Cerebellar nuclear complex (tissue), 1 donor: ENCODE results near the gene SLC9A1.

Experiments used
- DNase-seq, 2 experiments: peaks; one replicate each; lab custom pipeline; 2025; lab: John Stamatoyannopoulos, UW

Gene SLC9A1

GRCh38 chr1:27102707-27103468 is 52.0 kb downstream of the SLC9A1 start:
- peak in 1 of 2 experiments; percentile 15 for DNase-seq

GRCh38 chr1:27102134-27102706 is 52.7 kb downstream of the SLC9A1 start:
- no peak for DNase-seq

GRCh38 chr1:27101696-27102095 is 53.2 kb downstream of the SLC9A1 start:
- no peak for DNase-seq

- DNase-seq, result no peak
These were observed 53.9 kb downstream of the SLC9A1 start for GRCh38 chr1:27101054-27101491.

GRCh38 chr1:27100335-27101053 is 54.4 kb downstream of the SLC9A1 start:
- no peak for DNase-seq

GRCh38 chr1:27099587-27100334 is 55.2 kb downstream of the SLC9A1 start:
- DNase-seq, result no peak

DNA sequence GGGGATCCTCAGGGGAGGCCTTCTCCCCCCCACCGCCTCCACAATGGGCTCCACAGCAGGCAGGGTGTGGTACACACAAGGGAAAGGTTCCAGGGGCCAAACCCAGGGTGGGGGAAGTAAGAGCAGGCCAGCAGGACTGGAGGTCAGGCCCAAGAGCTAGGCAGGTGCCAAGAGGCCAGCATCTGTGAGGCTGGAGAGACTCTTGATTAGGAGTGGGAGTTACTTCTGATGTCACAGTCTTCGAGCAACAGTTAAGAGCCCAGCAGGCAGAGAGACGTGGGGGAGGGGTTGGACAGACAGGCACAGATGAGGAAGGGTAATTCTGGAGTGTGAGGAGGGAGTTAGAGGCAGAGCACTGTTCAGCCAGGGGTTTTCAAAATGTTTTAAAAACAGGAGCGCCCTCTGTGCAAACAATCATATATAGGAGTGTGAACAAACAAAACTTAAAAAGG is 55.8 kb downstream of the SLC9A1 start:
- DNase-seq, result no peak

DNA sequence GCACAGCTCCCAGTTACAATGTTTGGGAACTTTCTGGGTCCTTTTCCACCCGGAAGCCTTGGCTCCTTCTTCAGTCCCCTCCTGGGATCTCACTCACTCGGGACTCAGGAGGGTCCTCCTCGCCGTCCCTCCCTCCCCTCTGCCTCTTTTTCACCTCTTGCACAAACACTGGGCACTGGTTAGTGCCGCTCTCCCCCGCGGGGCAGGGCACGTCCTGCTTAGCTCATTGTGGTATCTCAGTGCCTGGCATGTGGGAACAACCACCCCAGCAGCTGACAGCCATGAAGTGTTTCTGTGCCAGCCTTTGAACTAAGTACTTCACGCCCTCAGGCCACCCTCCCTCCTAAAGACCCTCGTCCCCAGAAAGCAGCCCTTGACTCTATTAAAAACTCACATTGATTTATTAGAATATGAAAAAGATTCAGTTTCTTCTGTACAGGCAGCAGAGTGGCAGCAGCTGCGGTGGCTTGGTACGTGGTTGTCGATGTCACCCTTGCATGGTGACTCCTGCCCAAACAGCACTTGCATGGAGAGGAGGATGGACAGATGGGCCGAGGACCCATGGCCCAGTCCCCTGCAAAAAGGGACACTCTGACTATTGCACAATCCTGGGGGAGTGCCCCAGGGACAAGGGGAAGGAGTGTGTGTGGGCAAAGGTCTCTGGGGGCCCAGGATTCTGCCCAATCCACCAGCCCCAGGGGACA is 56.3 kb downstream of the SLC9A1 start:
- no peak for DNase-seq

GRCh38 chr1:27097484-27097917 is 57.4 kb downstream of the SLC9A1 start:
- DNase-seq, result peak in 1 of 2 experiments; percentile 26

- DNase-seq, result no peak
These were observed 59.3 kb downstream of the SLC9A1 start for GRCh38 chr1:27095576-27095975.

GRCh38 chr1:27092888-27093287 is 62.0 kb downstream of the SLC9A1 start:
- DNase-seq, result no peak

GRCh38 chr1:27090911-27091310 is 64.0 kb downstream of the SLC9A1 start:
- no peak for DNase-seq

DNA sequence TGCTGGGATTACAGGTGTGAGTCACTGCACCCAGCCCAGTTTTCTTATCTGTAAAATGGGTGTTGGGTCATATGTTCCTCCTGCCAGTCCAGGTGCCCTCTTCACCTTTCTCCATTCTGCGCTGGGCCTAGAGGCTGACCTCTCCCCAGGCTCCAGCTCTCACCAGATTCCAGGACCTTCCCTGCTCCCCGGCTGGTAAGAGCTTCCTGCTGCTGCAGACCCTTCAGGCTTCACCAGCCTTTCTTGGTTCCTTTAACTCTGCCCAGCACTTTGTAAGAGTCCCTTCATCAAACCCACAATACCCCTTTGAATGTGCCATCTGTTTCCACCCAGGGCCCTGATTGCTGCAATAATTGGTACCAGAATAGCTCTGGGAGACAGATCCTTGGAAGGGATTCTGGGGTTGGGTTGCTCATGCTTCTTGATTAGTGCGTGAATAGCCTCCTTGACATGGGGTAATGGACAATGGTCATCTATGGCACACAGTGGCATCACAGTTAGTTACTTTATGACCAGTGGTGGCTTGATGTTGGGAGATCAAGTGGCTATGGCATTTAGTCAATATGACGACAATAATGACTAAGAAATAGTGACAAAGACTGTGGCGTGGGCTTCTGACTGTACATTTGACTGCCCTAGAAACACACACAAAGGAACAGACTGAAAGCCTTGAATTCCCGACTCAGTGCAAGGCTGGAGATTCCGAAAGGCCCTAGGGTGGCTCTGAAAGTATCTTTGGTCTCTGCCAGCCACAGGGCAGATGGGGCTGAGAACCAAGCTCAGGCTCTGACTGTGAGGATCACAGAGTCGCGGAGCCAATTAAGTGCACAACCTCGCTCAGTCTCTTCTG is 67.3 kb downstream of the SLC9A1 start:
- DNase-seq, result no peak

GRCh38 chr1:27086628-27087027 is 68.3 kb downstream of the SLC9A1 start:
- DNase-seq, result no peak

GRCh38 chr1:27086026-27086425 is 68.9 kb downstream of the SLC9A1 start:
- no peak for DNase-seq

DNA sequence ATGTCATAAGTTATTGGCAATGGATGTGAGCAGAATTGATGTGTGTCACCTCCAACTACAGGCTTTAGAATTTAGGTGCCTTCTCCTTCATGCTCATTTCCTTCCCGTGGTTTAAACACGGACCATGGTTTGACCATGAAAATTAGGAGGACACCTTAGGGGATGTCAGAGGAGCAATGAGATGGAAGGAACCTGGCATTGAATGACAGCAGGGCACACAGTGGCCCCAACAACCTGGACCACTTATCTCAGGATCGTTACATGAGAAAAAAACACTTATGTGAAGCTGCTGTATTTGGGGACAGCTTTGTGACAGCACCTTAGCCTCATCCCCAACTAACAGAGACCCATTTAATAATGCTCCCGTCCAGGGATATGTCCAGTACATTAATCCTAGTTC is 70.8 kb downstream of the SLC9A1 start:
- DNase-seq, result no peak

- DNase-seq, result no peak
These were observed 77.0 kb downstream of the SLC9A1 start for GRCh38 chr1:27077968-27078367.

DNA sequence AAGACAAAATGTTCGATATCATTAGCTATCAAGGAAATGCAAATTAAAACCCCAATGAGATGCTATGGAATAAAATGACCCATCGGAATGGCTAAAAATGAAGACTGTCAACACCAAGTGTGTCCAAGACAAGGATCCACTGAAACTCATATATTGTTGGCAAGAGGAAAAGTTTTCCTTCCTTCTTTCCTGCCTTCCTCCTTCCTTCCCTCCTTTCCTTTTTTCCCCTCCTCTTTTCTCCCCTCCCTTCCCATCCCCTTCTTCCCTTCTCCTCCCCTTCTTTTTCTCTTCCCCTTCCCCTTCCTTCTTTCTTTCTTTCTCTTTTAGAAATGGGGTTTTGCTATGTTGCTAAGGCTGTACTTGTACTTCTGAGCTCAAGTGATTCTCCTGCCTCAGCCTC is 78.1 kb downstream of the SLC9A1 start:
- no peak for DNase-seq

DNA sequence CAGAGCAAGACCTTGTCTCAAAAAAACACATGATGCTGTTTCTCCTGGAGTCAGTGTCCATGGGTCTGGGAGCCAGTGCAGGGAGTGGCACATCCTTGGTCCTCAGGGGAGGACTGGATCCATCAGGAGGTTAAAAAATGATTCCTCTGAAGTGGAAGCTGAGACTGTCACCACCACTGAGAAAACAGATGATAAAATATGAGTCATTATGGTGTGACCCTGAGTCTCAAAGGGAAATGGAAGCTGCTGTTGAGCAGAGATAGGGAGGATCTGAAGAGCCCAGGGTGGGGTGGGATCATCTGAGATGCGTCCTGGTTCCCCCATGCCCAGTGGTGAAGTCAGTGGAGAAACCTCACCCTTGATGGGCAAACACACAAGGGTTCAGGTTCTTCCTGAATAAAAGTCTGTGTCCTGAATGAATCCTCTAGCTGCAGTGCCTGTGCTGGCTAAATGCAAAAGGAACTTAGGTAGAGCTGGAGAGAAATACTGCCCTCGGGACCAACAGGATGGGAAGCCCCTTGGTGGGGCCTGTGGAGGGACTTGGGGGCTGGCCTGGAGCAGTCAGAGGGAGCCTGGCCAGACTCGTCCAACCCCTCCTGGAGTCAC is 80.6 kb downstream of the SLC9A1 start:
- no peak for DNase-seq

DNA sequence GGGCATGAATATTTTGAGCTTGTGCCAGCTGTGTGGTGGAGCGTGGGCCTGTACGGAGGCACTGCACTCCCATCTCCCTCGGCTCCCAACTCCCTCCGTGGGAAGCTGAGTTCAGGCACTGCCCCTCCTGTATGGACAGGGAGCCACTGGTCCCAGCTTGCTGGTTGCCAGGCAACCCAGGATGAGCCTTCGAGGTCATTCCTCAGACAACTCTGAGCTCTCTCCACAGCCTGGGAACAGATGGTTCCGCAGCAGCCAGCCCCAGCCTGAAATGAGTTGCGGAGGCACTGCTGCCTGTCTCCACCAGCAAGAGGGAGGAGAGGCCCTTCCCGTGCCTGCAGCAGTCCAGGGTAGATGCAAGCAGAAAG is 83.9 kb downstream of the SLC9A1 start:
- DNase-seq, result peak; percentile 67 to 73
